ENCODE data around the gene C10orf95. TPM values are rescaled to one million over a fixed set of nuclear protein-coding genes. Genes with fewer than 3 reads are reported as not detected.

The C10orf95 gene
- total RNA-seq, 1 donor from 2014 or later: not detected

- Mint-ChIP-seq H3K4me1 (ENCODE audit: low read depth, unreplicated experiment) (peaks cover 19% of the 10 kb centered on the region), H3K9me3 (ENCODE audit: unreplicated experiment) (peaks cover 12% of the 10 kb centered on the region), H3K36me3 (ENCODE audit: unreplicated experiment) (no peaks in the 10 kb centered on the region), H3K4me3 (ENCODE audit: unreplicated experiment) (peak overlapping the region; percentile 84), H3K27me3 (ENCODE audit: unreplicated experiment) (peaks cover 12% of the 10 kb centered on the region), H3K27ac (ENCODE audit: unreplicated experiment) (peak overlapping the region; percentile 98)
- no peak for TF ChIP-seq CTCF (IDR thresholded peaks at IDR 0.05; ENCODE audit: partially characterized antibody, unreplicated experiment)
- peak; percentile 88 for DNase-seq
Measured at GRCh38 chr10:102419269-102420180, 31.8 kb downstream of the C10orf95 start.

GRCh38 chr10:102418622-102419268 lies 32.6 kb downstream of the C10orf95 start, which contains the start of gene PSD:
PSD (minus strand) TSS chr10:102418785; CDS start chr10:102417038, 1,747 bp downstream.
- Mint-ChIP-seq H3K36me3 (ENCODE audit: unreplicated experiment) (no peaks in the 10 kb centered on the region), H3K27ac (ENCODE audit: unreplicated experiment) (peak within 1 kb of the TSS; percentile 98), H3K4me1 (ENCODE audit: low read depth, unreplicated experiment) (peaks cover 23% of the 10 kb centered on the region)

GRCh38 chr10:102416695-102417094 lies 34.6 kb downstream of the C10orf95 start:
- H3K36me3 Mint-ChIP-seq (ENCODE audit: unreplicated experiment): no peaks in the 10 kb centered on the region
- no peak overlapping the region for H3K27ac Mint-ChIP-seq (ENCODE audit: unreplicated experiment)
- H3K27me3 Mint-ChIP-seq (ENCODE audit: unreplicated experiment): peaks cover 13% of the 10 kb centered on the region
- DNase-seq: no peak
- H3K4me3 Mint-ChIP-seq (ENCODE audit: unreplicated experiment): no peak overlapping the region
- no peak for TF ChIP-seq CTCF (IDR thresholded peaks at IDR 0.05; ENCODE audit: partially characterized antibody, unreplicated experiment)
- H3K4me1 Mint-ChIP-seq (ENCODE audit: low read depth, unreplicated experiment): peaks cover 37% of the 10 kb centered on the region
- H3K9me3 Mint-ChIP-seq (ENCODE audit: unreplicated experiment): peaks cover 14% of the 10 kb centered on the region

More at GRCh38 chr10:102418622-102419268, 32.6 kb downstream of the C10orf95 start, which contains the start of gene PSD:
- peaks cover 12% of the 10 kb centered on the region for H3K9me3 Mint-ChIP-seq (ENCODE audit: unreplicated experiment)
- peak; percentile 79 for DNase-seq
- H3K4me3 Mint-ChIP-seq (ENCODE audit: unreplicated experiment): peak within 1 kb of the TSS; percentile 84
- TF ChIP-seq CTCF (IDR thresholded peaks at IDR 0.05; ENCODE audit: partially characterized antibody, unreplicated experiment): no peak
- peaks cover 11% of the 10 kb centered on the region for H3K27me3 Mint-ChIP-seq (ENCODE audit: unreplicated experiment)

GRCh38 chr10:102416283-102416682 lies 35.1 kb downstream of the C10orf95 start:
- H3K27ac Mint-ChIP-seq (ENCODE audit: unreplicated experiment): peak overlapping the region; percentile 84
- no peak for DNase-seq
- H3K4me1 Mint-ChIP-seq (ENCODE audit: low read depth, unreplicated experiment): peaks cover 41% of the 10 kb centered on the region
- TF ChIP-seq CTCF (IDR thresholded peaks at IDR 0.05; ENCODE audit: partially characterized antibody, unreplicated experiment): no peak
- no peaks in the 10 kb centered on the region for H3K36me3 Mint-ChIP-seq (ENCODE audit: unreplicated experiment)
- H3K4me3 Mint-ChIP-seq (ENCODE audit: unreplicated experiment): peak overlapping the region; percentile 77
- H3K27me3 Mint-ChIP-seq (ENCODE audit: unreplicated experiment): peaks cover 17% of the 10 kb centered on the region
- peaks cover 16% of the 10 kb centered on the region for H3K9me3 Mint-ChIP-seq (ENCODE audit: unreplicated experiment)

Measured in glutamatergic neuron (in vitro differentiated cells).